ENCODE data around the gene RIMS4. TPM values are rescaled to one million over a fixed set of nuclear protein-coding genes. Genes with fewer than 3 reads are reported as not detected.

The RIMS4 gene
- total and polyA plus RNA-seq, 10 of the 15 experiments (the other 5 are each of a cell fraction or from before 2014, with no cell fraction given) = under 0.01 to 0.07 (median 0.05) TPM; not detected in 5

GRCh38 chr20:44733341-44734069 is 76.8 kb downstream of the RIMS4 start:
- Histone ChIP-seq H2AFZ (ENCODE audit: control insufficient read depth, low read depth, low read length) (no peak overlapping the region), H3K9me3 (replicated peaks; ENCODE audit: control insufficient read depth, insufficient read depth, low read length) (peaks cover 6% of the 10 kb centered on the region; the same call in 2 of the 3 replicates), H3K4me2 (ENCODE audit: control insufficient read depth, insufficient read depth) (no peak overlapping the region), H3K9ac (ENCODE audit: control insufficient read depth, insufficient read depth, low read length) (no peak overlapping the region), H3K4me3 (no peak overlapping the region), H4K20me1 (ENCODE audit: control insufficient read depth, insufficient read depth) (no peaks in the 10 kb centered on the region), H3K27me3 (replicated peaks in 1 of 2; ENCODE audit: control insufficient read depth in 2 of 2, insufficient read depth in 2 of 2, low read length in 1 of 2) (no peaks in the 10 kb centered on the region), H3K27ac (ENCODE audit: control insufficient read depth, insufficient read depth) (no peak overlapping the region), H3K36me3 (ENCODE audit: control insufficient read depth in 2 of 2, insufficient read depth in 2 of 2, low read length in 1 of 2) (no peaks in the 10 kb centered on the region), H3K79me2 (ENCODE audit: control insufficient read depth, insufficient read depth, low read length) (no peaks in the 10 kb centered on the region), H3K4me1 (ENCODE audit: control insufficient read depth, insufficient read depth, low read length) (peaks cover 7% of the 10 kb centered on the region)
- CTCF ChIA-PET = interaction anchor here (0.6 to 8.2 kb wide), 13 partner anchors 9 to 616 kb away, joined by 3 to 91 read pairs (median 4); no protein-coding TSS in a partner anchor
- RAD21 ChIA-PET (ENCODE audit: unreplicated experiment) = interaction anchor here (0.7 to 2.0 kb wide), 3 partner anchors 49 to 349 kb away, joined by 3 to 38 read pairs (median 4); no protein-coding TSS in a partner anchor
- FAIRE-seq (peak; percentile 80), ATAC-seq (peak; percentile 91), DNase-seq (ENCODE audit: low read depth, low spot score) (no peak)
- intact Hi-C loops (cut with micrococcal nuclease; ENCODE audit: unreplicated experiment) = loop anchor here (1.0 to 5.0 kb wide), 2 partner anchors 48 to 346 kb away; no protein-coding TSS in a partner anchor
- SMC1A ChIA-PET (ENCODE audit: uncharacterized antibody, unreplicated experiment) = interaction anchor here (1.0 to 3.6 kb wide), 3 partner anchors 10 to 49 kb away, joined by 3 to 25 read pairs (median 4); no protein-coding TSS in a partner anchor
- POLR2A ChIA-PET = no interaction called here
- TF ChIP-seq RAD21 (IDR thresholded peaks at IDR 0.05; ENCODE audit: insufficient read depth, low read depth, low read length) = peak; percentile 83
- TF ChIP-seq GATAD2B (conservative IDR thresholded peaks at IDR 0.05; ENCODE audit: low read depth) = no peak
- 0 out of 2 replicates have a peak, but pooled peaks have one; percentile 34 for TF ChIP-seq TCF12 (IDR thresholded peaks at IDR 0.05; ENCODE audit: low read depth, low read length)
- TF ChIP-seq NFIC (IDR thresholded peaks at IDR 0.05; ENCODE audit: low read depth, low read length) = no peak
- peak; percentile 90 to 96 (median 91); a peak in 5 of 6 replicates for TF ChIP-seq CTCF (IDR thresholded peaks at IDR 0.05 in 2 of 3, conservative IDR thresholded peaks at IDR 0.05 in 1 of 3; ENCODE audit: control insufficient read depth in 2 of 3, extremely low read depth in 1 of 3, insufficient read depth in 1 of 3, low read depth in 3 of 3, low read length in 3 of 3)
- TF ChIP-seq TCF3 (IDR thresholded peaks at IDR 0.05; ENCODE audit: borderline replicate concordance, insufficient read depth, low read depth, low read length) = 0 out of 2 replicates have a peak, but pooled peaks have one; percentile 21
- TF ChIP-seq YY1 (IDR thresholded peaks at IDR 0.05; ENCODE audit: low read depth, low read length) = peak; percentile 69; the same call in 1 of the 2 replicates
- TF ChIP-seq SMC3 (IDR thresholded peaks at IDR 0.05; ENCODE audit: borderline replicate concordance, low read length) = peak; percentile 97
- in situ Hi-C loops (cut with MboI) = loop anchor here (5.0 kb wide), 1 partner anchor 46 kb away; no protein-coding TSS in a partner anchor
- BruUV-seq (replicated peaks) = no TSS peak
- WGBS (ENCODE audit: insufficient coverage, insufficient replicate concordance, low lambda C conversion rate, missing lambda C conversion rate) = 10% methylated on average over 7 of the region's 7 CpGs
